HuH-7 (cell line): ENCODE results near the gene CLTCL1.

Experiments used
- DNase-seq: peaks from one replicate; pipeline ENCODE4 v3.0.0; 2011; ENCODE audit warnings: low spot score

The CLTCL1 gene

DNA sequence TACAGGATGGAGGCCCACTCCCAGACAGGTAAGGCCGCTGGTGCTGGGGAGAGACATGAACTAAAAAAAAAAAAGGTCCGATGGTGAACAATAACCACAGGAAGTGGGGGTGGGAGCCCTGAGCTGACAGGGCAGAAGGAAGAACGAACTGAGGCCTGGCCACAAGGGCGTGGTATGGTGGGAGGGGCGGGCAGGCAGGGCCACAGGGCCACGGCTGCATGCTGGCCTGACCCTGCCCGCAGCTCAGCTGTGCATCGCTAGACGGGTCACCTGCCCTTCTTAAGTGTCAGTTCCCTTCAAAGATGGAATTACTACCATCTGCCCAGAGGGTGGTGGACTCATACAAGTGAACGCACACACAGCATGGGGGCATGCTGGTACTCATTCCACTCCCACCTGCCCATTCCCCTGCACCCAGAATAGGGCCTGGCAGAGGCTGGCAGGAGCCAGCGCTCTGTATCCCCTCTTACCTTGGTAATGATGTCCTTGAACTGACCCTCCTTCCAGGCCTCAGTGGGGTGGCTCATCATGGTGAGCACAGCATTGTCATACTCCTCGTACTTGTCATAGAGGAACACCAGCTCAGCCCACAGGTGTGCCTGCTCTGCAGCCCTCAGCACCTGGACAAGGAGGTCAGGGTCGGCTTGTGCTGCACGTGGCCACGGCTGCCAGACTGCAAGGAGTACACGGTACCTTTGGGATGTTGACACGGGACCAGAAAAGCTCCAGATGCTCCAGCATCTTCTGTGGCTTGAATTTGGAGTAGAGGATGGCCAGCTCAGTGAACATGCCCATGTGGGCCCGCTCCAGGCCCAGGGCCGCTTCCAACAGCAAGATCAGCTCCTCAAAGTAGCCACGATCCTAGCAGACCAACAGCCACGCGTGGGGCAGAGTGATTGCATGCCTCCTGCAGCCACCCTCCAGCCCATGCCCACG, 95.5 kb downstream of the CLTCL1 start:
- DNase-seq = no peak

DNA sequence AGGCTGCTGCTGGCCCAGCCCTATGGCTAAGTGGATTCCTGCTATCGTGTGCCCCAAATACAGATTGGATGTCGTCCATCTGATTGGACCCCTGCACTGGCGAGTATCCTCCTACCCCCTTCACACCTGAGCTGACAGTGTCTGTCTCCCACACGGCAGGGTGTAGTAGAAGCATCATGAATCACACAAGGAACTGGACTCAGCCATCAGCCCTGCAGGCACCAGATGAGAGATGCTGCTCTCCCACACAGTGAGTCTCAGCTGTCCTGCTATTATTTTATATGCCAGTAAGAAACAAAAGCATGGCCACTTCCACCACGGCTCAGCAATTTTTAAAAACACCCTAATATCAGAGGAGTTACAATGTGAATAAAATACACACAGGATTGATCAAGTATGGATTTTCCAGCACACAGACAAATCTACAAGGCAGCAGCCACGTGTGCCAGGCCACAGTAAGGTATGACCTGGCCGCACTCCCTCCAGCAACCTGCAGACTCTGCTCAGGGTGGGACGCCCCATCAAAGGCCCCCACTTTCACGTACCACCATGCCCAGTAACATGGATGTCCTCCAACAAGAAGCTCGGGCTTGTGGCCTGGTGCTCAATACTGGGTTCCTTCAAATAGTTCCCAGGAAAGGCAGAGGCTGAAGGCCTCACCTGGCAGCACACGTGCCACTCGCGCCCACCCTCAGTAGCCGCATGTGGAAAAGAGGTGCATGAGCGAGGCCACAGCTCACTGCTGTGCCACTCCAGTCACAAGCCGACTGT, 96.6 kb downstream of the CLTCL1 start:
- DNase-seq = no peak

GRCh38 chr22:19193879-19194278, 97.6 kb downstream of the CLTCL1 start:
- no peak for DNase-seq

DNA sequence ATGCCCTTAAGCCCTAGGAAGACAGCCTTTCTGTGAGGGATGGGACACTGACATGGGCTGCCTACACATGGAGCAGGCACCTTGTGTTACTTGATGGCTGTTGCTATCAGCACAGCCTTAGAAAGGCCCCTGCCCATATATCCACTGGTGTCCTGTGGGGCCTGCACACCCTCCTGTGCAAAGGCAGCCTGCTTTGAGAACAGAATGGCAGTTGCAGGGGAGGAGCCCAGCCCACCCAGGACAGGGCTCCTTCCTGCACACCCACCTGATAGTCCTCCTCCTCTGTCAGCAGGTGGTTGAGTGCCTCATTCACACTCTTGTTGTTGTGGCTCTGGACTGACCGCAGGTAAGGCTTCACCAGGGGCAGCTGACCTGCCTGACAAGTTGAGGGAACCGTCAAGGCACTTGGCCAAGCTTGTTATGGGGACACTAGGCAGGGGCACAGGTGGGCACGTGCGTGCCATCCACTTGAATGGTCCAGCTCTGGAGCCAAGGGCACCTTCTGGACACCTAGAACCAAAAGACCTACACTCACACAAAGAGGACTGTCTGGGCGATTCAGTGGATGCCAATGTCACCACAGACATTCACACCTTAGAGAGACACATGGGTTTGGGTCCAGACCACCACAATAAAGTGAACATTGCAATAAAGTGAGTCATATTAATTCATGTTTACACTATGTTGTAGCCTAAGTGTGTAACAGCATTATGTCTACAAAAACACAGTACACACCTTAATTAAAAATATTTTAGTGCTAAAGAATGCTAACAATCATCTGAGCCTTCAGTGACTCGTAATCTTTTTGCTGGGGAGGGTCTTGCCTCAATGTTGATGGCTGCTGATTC, 103.6 kb downstream of the CLTCL1 start:
- no peak for DNase-seq

DNA sequence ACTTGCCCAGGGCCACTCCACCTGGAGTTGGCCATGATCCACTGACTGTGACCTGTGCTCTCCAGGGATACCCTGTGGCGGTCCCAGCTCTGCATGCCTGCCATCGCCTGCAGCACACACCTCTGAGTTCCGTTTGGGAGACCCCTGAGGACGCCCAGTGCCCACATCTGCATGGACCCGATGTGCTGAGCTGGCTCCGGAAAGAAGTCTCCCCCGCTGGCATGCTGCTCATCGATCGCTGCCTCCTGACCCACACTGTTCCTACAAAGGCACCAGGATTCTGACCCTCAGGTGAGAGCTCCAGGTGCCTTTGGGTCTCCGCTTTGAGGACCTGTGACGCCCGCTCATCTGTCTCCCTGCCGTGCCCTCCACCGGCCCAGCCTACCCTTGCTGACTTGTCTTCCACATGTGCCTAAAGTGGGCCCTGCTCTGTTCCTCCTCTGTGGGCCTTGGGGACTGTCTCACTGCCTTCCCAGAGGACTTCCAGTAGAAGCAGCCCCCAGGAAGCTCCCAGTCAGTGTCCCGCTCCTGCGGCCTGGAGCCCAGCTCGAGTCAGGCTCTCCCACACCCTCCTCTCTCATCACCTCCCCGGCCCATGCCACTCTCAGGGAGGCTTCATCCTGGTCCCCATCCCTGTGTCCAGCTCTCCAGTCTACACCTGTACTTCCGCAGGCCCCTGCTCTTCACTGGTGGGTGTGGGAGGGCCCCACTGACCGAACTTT, 107.1 kb downstream of the CLTCL1 start:
- no peak for DNase-seq

GRCh38 chr22:19183216-19183615, 108.3 kb downstream of the CLTCL1 start:
- no peak for DNase-seq

- DNase-seq = no peak
These were observed 108.9 kb downstream of the CLTCL1 start for GRCh38 chr22:19182472-19183157.

GRCh38 chr22:19181786-19182471, 109.6 kb downstream of the CLTCL1 start:
- no peak for DNase-seq

GRCh38 chr22:19180740-19181410, 110.6 kb downstream of the CLTCL1 start:
- no peak for DNase-seq

GRCh38 chr22:19180234-19180633, 111.3 kb downstream of the CLTCL1 start:
- DNase-seq = no peak

DNA sequence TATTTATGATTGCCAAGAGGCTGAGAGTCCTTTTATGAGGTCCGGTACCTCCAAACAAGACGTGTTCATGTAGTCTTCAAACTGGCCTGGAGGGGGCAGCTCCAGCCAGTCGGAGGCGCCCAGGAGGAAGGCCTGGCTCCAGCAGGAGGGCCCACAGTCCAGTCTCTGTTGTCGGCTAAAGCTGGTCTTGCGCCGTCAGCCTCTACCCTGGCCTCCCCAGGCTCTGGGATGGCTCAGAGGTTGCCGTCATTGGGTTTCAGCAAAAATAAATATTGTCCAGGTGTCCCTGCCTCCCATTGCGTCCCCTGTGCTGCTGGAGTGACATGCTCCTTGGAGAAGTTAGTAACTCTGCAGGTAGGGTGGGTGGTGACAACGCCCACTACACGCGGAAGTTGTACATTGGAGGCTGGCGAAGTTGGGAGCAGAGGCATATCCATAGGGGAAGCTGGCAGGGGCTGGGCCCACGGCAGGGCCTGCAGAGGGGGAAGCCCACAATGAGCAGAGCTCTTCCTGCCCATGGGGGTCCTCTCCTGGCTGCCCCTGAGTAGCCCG, 111.9 kb downstream of the CLTCL1 start:
- DNase-seq = peak; percentile 91

- peak; percentile 97 for DNase-seq
These were observed 112.6 kb downstream of the CLTCL1 start, which contains the start of gene SLC25A1 for GRCh38 chr22:19178657-19179496. TSS of gene SLC25A1 (minus strand) at chr22:19178736. CDS start at chr22:19178673, 63 bp downstream.

GRCh38 chr22:19178065-19178656, 113.4 kb downstream of the CLTCL1 start:
- DNase-seq = peak; percentile 72

- no peak for DNase-seq
These were observed 114.1 kb downstream of the CLTCL1 start for GRCh38 chr22:19177164-19178064.

DNA sequence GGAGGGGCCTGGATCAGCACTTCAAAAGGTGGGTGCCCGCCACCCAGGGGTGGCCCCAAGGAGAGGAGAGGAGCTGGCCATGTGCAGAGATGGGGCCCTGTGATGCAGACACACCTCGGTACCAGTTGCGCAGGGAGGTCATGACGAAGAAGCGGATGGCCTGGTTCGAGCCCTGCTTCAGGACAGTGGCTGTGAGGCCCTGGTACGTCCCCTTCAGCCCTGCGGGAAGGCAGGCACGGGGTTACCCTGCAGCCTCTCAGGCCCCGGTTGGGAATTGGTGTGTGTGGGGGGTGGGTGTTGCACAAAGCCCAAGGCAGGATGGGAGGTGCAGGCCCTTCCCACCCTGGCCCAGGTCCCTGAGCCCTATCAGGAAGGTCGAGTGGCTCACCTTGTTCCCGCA, 114.8 kb downstream of the CLTCL1 start:
- DNase-seq = no peak

DNA sequence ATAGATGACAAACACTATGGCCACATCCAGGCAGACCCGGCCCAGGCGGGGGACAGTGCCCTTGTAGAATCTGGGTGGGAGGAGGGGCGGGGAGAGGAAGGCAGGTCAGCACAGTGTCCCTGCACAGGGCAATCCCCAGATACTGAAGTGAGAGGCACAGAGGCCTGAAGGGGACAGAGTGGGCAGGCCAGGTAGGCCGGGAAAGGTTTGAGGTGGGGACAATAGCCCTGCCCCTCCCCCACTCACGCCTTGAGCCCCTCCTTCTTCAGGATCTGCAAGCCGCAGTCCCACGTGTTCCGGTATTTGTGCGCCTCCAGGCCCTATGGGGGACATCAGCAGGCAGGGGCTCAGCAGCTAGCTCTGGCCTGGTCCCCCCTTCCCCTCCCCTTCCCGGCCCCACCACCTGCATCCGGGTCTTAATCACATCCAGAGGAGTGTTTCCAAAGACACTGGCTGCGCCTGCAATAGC, 115.3 kb downstream of the CLTCL1 start:
- no peak for DNase-seq
